Fibroblast of lung (primary cell): ENCODE data around the gene CDKN2AIP.

Source experiments
- CTCF ChIP-seq, 2 donors: IDR thresholded peaks in 1 of 2; conservative IDR thresholded peaks in 1 of 2; 1 replicate in 1 of 2; 2 replicates in 1 of 2; pipeline ENCODE4 v1.5.1; 2011 to 2012; ENCODE audit warnings: low read length in 2 of 2, control low read depth in 1 of 2, inconsistent platforms in 1 of 2, low read depth in 1 of 2, mild to moderate bottlenecking in 1 of 2
- EZH2 ChIP-seq: IDR thresholded peaks from 2 replicates; pipeline ENCODE4 v1.5.1; 2012; ENCODE audit warnings: low read length, control low read depth, mild to moderate bottlenecking; ENCODE audit errors: missing control alignments

- TF ChIP-seq CTCF (conservative IDR thresholded peaks at IDR 0.05 in 1 of 2, IDR thresholded peaks at IDR 0.05 in 1 of 2; ENCODE audit: low read depth in 1 of 2, low read length in 2 of 2), result no peak
- TF ChIP-seq EZH2, result no peak
These were observed 48.4 kb downstream of the CDKN2AIP start for GRCh38 chr4:183492791-183493222.
